Liver (tissue), 9 donors: ENCODE data around the gene ETF1. TPM values are rescaled to one million over a fixed set of nuclear protein-coding genes. Genes with fewer than 3 reads are reported as not detected.

Experiments
- DNase-seq: peaks from one replicate; pipeline ENCODE4 v3.0.0-alpha.2; 2017; ENCODE audit warnings: low spot score
- H3K27ac ChIP-seq, 2 donors: one replicate each; pipeline ENCODE4 v1.7.0; 2013; ENCODE audit warnings: inconsistent platforms in 2 of 2, low read length in 2 of 2, control low read depth in 1 of 2, low read depth in 1 of 2, mild to moderate bottlenecking in 1 of 2
- H3K27me3 ChIP-seq, 4 donors: one replicate each; pipeline versions ENCODE4 v1.6.1 to v1.7.0; 2013; ENCODE audit warnings: low read length in 3 of 4, inconsistent platforms in 1 of 4, mild to moderate bottlenecking in 1 of 4, moderate library complexity in 1 of 4; ENCODE audit not compliant: control insufficient read depth in 4 of 4, insufficient read depth in 4 of 4
- H3K36me3 ChIP-seq, 4 donors: one replicate each; pipeline versions ENCODE4 v1.6.1 to v1.7.0; 2013; ENCODE audit warnings: low read length in 3 of 4, mild to moderate bottlenecking in 3 of 4, low read depth in 1 of 4, moderate library complexity in 1 of 4; ENCODE audit not compliant: control insufficient read depth in 4 of 4, insufficient read depth in 3 of 4
- H3K4me1 ChIP-seq, 4 donors: one replicate each; pipeline versions ENCODE4 v1.6.1 to v1.7.0; 2013; ENCODE audit warnings: low read length in 3 of 4, mild to moderate bottlenecking in 3 of 4, moderate library complexity in 1 of 4; ENCODE audit not compliant: control insufficient read depth in 4 of 4, insufficient read depth in 4 of 4
- H3K4me3 ChIP-seq, 3 donors: one replicate each; pipeline versions ENCODE4 v1.6.1 to v1.7.0; 2013; ENCODE audit warnings: low read length in 3 of 3, control low read depth in 1 of 3, low read depth in 1 of 3, mild to moderate bottlenecking in 1 of 3
- H3K9ac ChIP-seq, 2 donors: one replicate each; pipeline ENCODE4 v1.7.0; 2013; ENCODE audit warnings: low read length in 2 of 2, mild to moderate bottlenecking in 2 of 2, moderate library complexity in 2 of 2, control low read depth in 1 of 2, low read depth in 1 of 2
- H3K9me3 ChIP-seq, 4 donors: one replicate each; pipeline versions ENCODE4 v1.6.1 to v1.7.0; 2013; ENCODE audit warnings: low read length in 3 of 4; ENCODE audit not compliant: control insufficient read depth in 4 of 4
- CTCF ChIP-seq: fragments of 150-350 bp; IDR thresholded peaks from 2 replicates; pipeline ENCODE4 v1.5.1; 2017; ENCODE audit warnings: improper control_type of control experiment, low read depth, low read length; ENCODE audit not compliant: missing input control
- EGR1 ChIP-seq, 2 donors: IDR thresholded peaks; 2 replicates each; pipeline ENCODE4 v1.6.1; 2016 to 2018; ENCODE audit warnings: antibody characterized with exemption in 2 of 2, low read depth in 2 of 2
- FOXA1 ChIP-seq: IDR thresholded peaks from 2 replicates; pipeline ENCODE4 v1.6.1; 2016; ENCODE audit warnings: antibody characterized with exemption
- FOXA2 ChIP-seq: IDR thresholded peaks from 2 replicates; pipeline ENCODE4 v1.6.1; 2016; ENCODE audit warnings: antibody characterized with exemption
- GABPA ChIP-seq, 2 donors: IDR thresholded peaks in 1 of 2; conservative IDR thresholded peaks in 1 of 2; 2 replicates each; pipeline ENCODE4 v1.6.1; 2016; ENCODE audit warnings: antibody characterized with exemption in 2 of 2, mild to moderate bottlenecking in 1 of 2, moderate library complexity in 1 of 2
- HNF4A ChIP-seq, 2 donors: conservative IDR thresholded peaks; 2 replicates each; pipeline ENCODE4 v1.6.1; 2016; ENCODE audit warnings: antibody characterized with exemption in 2 of 2, mild to moderate bottlenecking in 2 of 2
- HNF4G ChIP-seq: IDR thresholded peaks from 2 replicates; pipeline ENCODE4 v1.6.1; 2016; ENCODE audit warnings: antibody characterized with exemption
- JUND ChIP-seq, 2 donors: IDR thresholded peaks; 2 replicates each; pipeline ENCODE4 v1.6.1; 2016; ENCODE audit warnings: antibody characterized with exemption in 2 of 2
- NR2F2 ChIP-seq: IDR thresholded peaks from 2 replicates; pipeline ENCODE4 v1.6.1; 2016; ENCODE audit warnings: antibody characterized with exemption
- RAD21 ChIP-seq, 2 donors: IDR thresholded peaks; 2 replicates each; pipeline ENCODE4 v1.6.1; 2016; ENCODE audit warnings: antibody characterized with exemption in 2 of 2, mild to moderate bottlenecking in 2 of 2
- REST ChIP-seq: IDR thresholded peaks from 2 replicates; pipeline ENCODE4 v1.6.1; 2016; ENCODE audit warnings: antibody characterized with exemption, mild to moderate bottlenecking
- RXRA ChIP-seq, 2 donors: IDR thresholded peaks; 2 replicates each; pipeline ENCODE4 v1.6.1; 2017 to 2018; ENCODE audit warnings: antibody characterized with exemption in 2 of 2, mild to moderate bottlenecking in 1 of 2
- SP1 ChIP-seq: IDR thresholded peaks from 2 replicates; pipeline ENCODE4 v1.6.1; 2018; ENCODE audit warnings: antibody characterized with exemption, mild to moderate bottlenecking
- TAF1 ChIP-seq: conservative IDR thresholded peaks from 2 replicates; pipeline ENCODE4 v1.6.1; 2016; ENCODE audit warnings: antibody characterized with exemption, mild to moderate bottlenecking
- YY1 ChIP-seq: IDR thresholded peaks from 2 replicates; pipeline ENCODE4 v1.6.1; 2016; ENCODE audit warnings: antibody characterized with exemption, mild to moderate bottlenecking
- ZBTB33 ChIP-seq: IDR thresholded peaks from 2 replicates; pipeline ENCODE4 v1.6.1; 2016; ENCODE audit warnings: antibody characterized with exemption
- WGBS: extraction: QIAGEN DNeasy Blood & Tissue Kit; methylation state at CpG from one replicate; pipeline ENCODE4 v1.1.7; 2013; 5-methylcytosine and 5-hydroxymethylcytosine counted together
- polyA plus RNA-seq, 2 donors: library from polyadenylated mRNA; stranded (reverse) in 1 of 2; unstranded in 1 of 2; fragments of 200-250 nt in 1 of 2; fragments of >200 nt in 1 of 2; fragmentation: Nextera tagmentation in 1 of 2; extraction: Ambion mirVana in 1 of 2; gene quantifications; one replicate each; pipeline versions ENCODE4 v1.2.1 to v1.2.3, GENCODE V29; 2013 to 2015
- total RNA-seq, 2 donors: library from RNA; depleted of rRNA; stranded (reverse); fragments of >200 nt; gene quantifications; one replicate each; pipeline ENCODE4 v1.2.3, GENCODE V29; 2014
- TF ChIP-seq, protein P1 (sequence below): IDR thresholded peaks from 2 replicates; pipeline ENCODE4 v1.6.1; 2016; ENCODE audit warnings: antibody characterized with exemption
- TF ChIP-seq, protein P2 (sequence below): IDR thresholded peaks from 2 replicates; pipeline ENCODE4 v1.6.1; 2016; ENCODE audit warnings: antibody characterized with exemption
- donor health status: healthy.
- donor health status: healthy.
- donor health status: healthy.
- donor health status: healthy.
- donor health status: healthy.

The ETF1 gene
- total and polyA plus RNA-seq, 4 donors, result 21.7 to 39.7 (median 31.1) TPM

GRCh38 chr5:138560971-138561370 is 17.9 kb upstream of the ETF1 start:
- H3K27me3 ChIP-seq, result no peaks in the 10 kb centered on the region
- WGBS, result 97% methylated on average over 6 of the region's 6 CpGs
- no peak overlapping the region for H3K27ac ChIP-seq
- TF ChIP-seq GABPA (IDR thresholded peaks at IDR 0.05 in 1 of 2, conservative IDR thresholded peaks at IDR 0.05 in 1 of 2) (no peak), SP1 (no peak), TAF1 (no peak), HNF4A (conservative IDR thresholded peaks at IDR 0.05) (no peak), EGR1 (IDR thresholded peaks at IDR 0.05; ENCODE audit: low read depth in 2 of 2) (no peak), RAD21 (IDR thresholded peaks at IDR 0.05) (no peak), ZBTB33 (no peak), YY1 (no peak), NR2F2 (no peak), FOXA1 (no peak), REST (no peak), CTCF (no peak), JUND (IDR thresholded peaks at IDR 0.05) (no peak), FOXA2 (no peak), HNF4G (no peak), RXRA (IDR thresholded peaks at IDR 0.05) (no peak)
- TF ChIP-seq, protein P1, sequence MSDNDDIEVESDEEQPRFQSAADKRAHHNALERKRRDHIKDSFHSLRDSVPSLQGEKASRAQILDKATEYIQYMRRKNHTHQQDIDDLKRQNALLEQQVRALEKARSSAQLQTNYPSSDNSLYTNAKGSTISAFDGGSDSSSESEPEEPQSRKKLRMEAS, result no peak
- TF ChIP-seq, protein P2, sequence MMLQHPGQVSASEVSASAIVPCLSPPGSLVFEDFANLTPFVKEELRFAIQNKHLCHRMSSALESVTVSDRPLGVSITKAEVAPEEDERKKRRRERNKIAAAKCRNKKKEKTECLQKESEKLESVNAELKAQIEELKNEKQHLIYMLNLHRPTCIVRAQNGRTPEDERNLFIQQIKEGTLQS, result no peak
- no peak overlapping the region for H3K9ac ChIP-seq
- peaks cover 30 to 87% (median 75%) of the 10 kb centered on the region in 4 donors for H3K36me3 ChIP-seq
- no peaks in the 10 kb centered on the region for H3K9me3 ChIP-seq
- no peak overlapping the region for H3K4me3 ChIP-seq
- DNase-seq, result no peak
- peaks cover 0 to 1% (median 0%) of the 10 kb centered on the region in 4 donors for H3K4me1 ChIP-seq
